HG03025 (cell line): ENCODE data around the gene CACNA1B.

Source experiments
- ATAC-seq: cut with Tn5 transposase; IDR thresholded peaks from one replicate; pipeline ENCODE4 v1.9.1; 2021; ENCODE audit warnings: mild to moderate bottlenecking, moderate library complexity; ENCODE audit not compliant: unreplicated experiment, low FRiP score

The CACNA1B gene

DNA sequence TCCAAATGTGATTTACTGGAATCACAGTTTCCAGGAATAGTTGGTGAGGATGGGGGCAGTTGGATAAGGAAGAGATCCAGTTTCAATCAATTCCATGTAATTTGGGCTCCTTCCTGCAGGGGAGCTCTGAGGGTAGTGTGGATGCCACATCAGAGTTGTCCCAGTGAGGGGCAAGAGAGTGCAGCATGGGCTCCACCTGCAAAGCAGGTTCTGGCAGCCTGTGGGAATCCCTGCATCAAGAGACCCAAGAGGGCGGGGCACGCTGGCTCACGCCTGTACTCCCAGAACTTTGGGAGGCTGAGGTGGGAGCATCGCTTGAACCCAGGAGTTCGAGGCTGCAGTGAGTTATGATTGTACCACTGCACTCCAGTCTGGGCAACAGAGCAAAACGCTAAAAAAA, 188.5 kb downstream of the CACNA1B start:
- ATAC-seq: no peak

DNA sequence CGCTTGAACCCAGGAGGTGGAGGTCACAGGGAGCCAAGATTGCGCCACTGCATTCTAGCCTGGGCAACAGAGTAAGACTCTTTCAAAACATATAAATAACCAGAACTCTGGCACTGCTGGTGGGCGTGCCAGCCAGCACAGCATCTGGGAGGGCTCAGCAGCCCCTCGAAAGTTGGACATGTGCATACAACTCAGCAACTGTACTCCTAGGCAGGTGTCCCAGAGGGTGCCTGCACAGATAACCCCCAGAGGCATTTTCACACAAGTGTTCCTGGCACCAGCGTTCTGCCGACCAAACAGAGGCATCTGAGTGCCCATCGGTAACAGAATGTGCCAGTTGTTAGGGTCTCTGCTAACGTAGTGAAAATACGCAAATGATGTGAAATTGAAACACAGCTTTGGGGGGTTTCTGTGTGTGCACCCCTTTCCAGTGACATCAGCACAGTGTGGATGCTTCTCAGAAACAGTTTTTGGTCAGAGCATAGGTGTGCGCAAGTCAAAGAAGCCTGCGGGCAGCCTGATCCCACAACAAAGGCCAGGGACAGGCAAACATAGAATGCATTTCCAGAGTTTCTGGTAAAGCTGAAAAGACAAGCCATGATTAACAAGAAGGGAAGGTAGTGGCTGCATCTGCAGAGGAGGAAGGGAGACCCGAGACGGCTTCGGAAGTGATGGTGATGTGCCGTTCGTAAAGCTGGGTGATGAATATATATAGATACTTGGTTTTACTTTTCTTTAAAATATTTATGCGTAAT, 190.2 kb downstream of the CACNA1B start:
- no peak for ATAC-seq

DNA sequence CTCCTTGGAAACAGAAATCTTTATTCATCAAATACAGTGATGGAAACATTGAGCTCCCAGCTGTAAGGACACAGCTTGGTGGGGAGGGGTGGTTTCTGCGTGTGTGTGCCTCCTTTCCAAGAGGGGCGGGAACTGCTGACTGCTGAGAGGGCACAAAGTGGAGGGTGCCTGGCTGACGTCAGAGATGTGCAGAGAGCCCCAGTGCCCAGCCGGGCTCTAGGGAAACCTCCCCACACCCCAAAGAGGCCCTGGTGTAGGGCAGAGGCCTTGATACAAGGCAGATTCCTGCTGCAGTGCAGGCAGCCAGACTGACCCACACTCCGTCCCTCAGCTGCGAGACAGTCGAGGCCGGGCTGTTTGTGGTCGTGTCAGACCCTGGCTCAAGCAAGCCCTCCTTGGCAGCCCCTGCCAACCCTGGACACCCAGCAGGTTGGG, 191.0 kb downstream of the CACNA1B start:
- ATAC-seq: no peak

DNA sequence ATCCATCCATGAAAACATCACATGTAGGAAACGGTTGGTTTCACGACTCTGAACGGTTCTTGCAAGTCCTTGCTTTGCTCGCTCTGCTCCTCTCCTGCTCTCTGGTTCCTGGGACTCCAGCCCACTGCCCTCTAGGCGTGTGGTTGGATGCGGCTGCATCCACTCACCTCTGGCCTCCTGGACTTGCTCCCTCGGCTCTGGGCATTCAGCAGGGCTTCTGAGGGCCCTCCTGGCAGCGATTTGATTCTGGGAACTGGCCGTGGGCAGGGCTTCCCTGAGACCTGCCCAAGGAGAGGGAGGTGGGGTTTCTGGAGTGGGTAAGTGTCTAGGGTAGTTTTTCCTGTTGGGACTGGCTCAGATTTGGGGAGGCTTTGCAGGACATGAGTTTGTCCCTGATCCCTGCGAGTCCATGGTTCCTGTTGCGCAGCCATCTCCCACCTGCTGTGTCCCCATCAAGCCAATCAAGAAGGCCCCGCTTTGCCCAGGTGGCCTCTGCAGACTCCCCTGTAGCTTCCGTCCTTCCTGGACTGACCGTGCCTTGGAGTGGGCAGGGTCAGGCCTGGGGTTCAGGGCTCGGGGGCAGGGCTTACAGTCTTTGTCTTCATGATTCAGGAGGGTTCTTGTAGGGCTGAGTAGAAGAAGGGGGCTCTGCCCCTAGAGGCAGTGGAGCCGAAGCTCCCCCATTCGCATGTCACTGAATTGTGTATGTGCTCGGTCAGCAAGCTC, 192.3 kb downstream of the CACNA1B start:
- no peak for ATAC-seq

DNA sequence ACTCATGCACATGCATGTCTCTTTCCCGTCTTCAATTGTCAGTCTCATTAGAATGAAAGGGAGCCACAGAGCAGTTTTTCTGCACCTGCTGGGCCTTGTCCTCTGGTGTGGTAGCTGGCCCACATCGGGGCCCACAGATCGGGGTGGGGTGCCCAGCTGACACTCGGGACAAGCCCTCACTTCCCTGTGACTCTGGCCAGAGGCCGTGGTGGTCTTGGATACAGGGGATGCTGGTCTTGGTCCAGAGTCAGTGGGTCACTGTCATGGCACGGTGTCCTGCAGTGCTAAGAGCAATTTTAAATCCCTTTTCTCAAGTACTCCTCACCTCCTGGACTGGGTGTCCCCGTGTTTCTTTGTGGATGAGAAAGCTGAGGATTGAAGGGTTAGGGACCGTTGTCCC, 193.2 kb downstream of the CACNA1B start:
- ATAC-seq: no peak

DNA sequence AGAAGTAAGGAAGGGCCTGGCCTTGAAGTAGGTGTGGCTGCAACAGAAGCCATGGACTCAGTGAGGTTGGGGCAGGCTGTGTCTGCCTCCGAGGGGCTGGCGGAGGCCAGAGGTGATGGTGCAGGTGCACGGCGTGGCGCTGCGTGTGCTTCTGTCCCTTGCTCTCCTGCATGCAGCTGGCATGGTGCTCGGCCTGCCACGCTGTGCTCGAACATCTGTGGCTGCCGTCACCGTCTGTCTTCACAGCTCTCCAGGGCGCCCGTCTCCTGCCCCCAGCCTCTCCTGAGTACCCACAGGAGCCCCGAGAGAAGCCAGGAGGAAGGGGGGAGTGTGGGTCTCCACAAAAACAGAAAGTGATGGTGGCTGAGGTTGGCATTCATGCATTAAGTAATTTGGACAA, 193.7 kb downstream of the CACNA1B start:
- ATAC-seq: no peak

DNA sequence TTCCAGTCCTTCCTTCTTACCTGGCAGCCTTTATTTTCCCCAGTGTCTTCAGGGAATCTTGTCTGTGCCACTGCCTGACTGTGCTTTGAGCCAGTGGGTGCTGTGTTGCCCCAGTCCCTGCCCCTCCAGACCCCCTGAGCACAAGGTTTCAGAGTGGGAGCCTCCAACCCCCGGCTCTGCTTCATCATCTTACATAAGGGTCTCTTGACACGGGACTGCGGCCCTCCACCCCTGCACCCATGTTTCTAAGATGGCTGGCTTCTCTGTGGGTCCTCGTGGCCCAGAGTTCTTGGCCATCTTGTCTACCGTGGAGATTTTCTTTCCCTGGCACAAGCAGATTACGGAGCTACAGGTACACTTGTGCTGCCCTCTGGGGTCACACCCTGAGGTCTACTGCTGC, 194.1 kb downstream of the CACNA1B start:
- ATAC-seq: no peak

DNA sequence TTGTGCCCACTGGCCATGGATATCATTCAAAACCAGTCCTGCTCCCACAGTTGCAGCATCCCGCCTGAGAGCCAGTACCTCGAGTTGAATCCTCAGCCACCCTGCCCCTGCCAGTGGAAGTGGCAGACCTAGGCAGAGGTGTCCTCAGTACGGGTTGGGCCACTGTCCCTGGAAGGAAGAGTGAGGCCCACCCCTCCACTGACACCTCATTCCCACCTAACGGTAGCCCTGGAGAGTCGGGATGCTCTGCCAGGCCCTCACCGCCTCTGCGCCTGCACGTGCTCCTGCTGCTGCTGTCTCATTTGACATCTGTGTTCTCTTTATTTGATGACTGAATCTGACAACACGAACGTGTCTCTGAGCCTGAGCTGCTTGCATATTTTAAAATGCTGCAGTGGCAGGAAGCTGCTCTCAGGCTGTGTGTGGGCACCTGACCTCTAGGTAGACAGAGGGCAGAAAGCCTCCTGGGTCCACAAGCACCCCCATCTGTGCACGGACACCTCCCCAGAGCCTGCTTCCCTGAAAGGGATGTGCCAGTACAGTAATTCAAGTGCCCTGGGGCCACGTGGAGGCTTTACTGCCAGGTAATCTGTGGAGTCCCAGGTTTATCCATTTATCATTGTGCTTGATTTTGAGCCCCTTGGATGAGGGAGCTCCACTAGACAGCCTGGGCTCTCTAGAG, 194.7 kb downstream of the CACNA1B start:
- no peak for ATAC-seq

DNA sequence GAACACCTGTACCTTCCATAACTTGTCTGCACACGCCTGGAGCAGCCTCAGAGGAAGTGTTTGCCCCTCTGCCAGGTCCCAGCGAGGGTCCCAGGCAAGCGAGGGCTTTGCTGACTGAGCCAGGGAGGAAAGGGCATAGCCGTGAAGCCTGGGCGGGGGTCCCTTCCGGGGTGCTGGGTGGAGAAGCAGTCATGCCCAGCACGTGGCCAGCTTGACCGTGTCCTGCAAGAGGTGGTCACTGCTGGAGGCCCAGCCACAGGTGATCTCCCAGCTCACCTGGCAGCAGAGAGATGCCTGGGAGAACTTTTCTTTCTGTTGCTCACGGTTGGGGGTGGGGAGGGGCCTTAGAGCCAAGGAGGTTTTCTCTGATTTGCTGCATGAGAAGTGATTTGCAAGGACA, 195.3 kb downstream of the CACNA1B start:
- ATAC-seq: no peak

DNA sequence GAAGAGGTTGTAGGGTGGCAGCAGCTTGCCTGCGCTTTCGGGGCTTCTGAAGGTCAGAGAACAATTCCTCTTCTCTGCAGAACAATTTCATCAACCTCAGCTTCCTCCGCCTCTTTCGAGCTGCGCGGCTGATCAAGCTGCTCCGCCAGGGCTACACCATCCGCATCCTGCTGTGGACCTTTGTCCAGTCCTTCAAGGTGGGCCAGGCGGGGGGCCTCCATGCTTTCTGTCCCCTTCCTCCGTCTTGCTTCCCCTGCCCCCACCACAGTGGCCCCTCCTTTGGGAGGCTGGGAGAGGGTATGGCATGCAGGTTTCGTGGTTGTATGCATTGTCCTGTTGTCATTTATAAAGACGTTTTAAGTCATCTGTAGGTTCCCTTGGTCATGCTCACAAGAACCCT, 195.8 kb downstream of the CACNA1B start:
- no peak for ATAC-seq

DNA sequence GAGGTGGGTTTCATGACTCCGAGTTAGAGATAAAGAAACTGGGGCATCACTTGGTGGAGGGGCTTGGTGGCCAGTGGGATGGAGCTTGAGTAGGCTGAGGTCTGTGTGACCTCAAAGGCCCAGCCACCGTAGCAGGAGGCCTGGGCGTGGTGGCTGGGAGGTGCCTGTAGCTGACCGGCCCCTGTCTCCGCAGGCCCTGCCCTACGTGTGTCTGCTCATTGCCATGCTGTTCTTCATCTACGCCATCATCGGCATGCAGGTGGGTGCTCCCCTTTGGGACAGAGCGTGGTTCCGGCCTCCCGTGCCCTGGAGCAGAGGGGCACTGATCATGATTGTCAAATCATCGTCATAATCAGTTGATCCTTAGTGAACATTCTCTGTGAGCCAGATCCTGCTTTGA, 196.2 kb downstream of the CACNA1B start:
- no peak for ATAC-seq

DNA sequence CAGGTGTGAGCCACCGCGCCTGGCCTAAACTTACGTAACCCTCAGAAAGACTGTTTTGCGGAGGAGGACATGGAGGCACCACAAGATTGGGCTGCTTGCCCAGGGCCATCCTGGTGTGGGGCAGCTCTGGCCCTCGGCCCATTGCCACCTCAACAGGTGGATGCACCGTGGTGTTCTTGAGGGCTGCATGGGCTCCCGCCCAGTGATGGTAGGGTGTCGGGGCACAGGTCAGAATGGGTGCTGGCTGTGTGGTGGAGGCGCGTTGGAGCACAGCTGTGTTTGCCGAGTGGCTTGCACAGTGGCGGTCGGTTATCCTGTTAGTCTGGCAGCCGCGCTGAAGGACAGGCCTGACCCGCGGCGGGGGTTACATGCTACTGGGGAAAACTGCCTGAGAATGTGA, 196.9 kb downstream of the CACNA1B start:
- no peak for ATAC-seq

DNA sequence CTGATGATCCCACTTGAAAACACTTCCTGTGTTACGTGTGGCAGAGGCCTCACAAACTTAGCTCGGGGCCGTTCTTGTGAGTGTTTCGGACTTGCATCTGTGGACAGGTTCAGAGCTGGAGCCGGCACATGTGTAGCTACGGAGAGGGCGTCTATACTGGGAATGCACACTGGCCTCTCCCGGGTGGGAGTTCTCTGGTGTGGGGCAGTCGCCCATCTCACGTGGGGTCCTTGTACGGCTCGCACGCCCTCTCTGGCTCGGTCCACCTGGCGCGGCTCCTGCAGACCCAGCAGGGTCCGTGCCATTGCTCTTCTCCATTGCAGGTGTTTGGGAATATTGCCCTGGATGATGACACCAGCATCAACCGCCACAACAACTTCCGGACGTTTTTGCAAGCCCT, 197.9 kb downstream of the CACNA1B start:
- no peak for ATAC-seq

DNA sequence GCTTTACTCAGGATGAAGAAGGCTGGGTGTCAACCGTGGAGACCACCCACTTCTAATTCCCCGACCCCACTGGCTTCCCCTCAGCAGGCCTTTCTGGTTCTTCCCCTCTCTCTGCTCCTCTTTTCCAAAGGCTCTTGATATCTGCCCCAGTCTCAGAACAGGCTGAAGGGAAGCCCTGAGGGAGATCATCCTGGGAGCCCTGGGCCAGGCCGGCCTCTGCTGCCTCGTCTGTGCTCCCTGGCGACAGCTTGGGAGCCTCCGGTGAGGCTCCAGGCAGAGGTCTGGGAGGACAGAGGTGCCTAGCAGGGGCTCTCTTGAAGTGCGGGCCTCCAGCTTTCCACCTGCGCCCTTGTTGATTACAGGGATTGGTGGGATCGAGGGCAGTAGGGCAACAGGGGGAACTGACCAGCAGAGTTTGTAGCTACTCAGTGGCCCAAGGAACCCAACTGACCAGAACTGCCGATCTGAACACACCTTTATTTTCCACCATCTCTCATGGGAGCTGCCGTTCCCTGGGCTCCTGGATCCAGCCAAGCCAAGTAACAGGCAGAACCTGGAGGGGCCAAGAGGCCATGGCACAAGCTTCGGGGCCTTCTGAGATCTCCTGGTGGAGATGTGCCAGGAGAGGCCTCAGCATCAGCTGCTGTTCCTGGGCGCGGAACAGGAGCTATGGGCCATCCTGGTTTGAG, 198.5 kb downstream of the CACNA1B start:
- no peak for ATAC-seq

DNA sequence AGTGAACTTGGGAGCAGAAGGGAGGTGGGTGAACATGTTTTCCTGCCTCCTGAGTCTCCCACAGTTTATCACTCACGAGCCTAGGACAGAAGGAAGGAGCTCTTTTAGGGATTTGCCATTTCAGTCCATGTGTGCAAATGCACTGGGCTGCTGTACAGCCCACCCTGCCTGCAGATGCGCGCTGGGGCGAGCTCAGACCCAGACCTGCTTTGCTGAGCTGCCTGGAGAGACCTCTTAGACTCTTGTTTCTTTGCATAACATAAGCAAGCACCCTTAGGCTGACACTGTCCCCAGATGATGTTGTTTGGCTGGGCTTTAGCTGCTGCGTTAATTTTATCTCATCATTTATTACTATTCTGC, 199.0 kb downstream of the CACNA1B start:
- no peak for ATAC-seq

DNA sequence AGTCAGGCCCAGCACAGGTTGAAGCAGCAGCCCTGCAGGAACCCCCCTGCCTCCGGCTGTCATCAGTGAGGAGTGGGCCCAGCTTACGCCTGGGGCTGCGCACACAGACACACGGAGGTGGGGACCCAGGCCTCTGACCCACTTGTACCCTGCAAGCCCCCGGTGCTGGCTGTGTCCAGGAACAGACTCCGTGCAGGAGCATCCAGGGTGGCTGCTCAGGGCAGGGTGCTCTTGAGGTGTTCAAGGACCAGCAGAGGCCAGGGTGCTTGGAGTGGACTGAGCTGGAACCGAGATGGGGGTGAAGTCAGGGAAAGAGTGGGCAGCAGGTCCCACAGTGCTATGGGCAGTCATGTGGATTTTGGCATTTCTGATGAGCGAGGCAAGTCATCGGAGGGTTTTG, 199.5 kb downstream of the CACNA1B start:
- no peak for ATAC-seq

DNA sequence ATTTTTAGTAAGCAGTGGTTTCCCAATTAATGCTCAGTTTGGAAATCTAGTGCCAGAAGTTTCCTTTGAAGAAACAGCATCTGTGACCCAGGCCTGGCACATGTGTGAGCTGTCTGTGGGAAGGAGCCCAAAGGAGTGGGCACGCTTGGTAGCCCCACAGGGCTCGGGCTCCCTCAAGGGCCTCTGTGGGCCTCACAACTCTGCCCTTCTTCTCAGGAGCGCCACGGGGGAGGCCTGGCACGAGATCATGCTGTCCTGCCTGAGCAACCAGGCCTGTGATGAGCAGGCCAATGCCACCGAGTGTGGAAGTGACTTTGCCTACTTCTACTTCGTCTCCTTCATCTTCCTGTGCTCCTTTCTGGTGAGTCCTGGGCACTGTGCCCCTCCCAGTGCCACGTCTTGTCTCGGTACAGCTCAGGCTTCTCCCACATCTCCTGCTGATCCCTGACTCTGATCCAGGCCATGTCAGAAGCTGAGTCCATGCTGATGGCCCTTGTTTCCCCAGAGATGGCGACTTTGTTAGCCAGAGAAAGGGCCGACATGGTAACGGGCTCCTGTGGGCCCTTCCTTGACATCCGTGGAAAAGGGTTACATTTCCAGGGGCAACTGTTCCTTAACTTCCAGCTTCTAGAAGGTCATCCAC, 200.4 kb downstream of the CACNA1B start:
- ATAC-seq: no peak

DNA sequence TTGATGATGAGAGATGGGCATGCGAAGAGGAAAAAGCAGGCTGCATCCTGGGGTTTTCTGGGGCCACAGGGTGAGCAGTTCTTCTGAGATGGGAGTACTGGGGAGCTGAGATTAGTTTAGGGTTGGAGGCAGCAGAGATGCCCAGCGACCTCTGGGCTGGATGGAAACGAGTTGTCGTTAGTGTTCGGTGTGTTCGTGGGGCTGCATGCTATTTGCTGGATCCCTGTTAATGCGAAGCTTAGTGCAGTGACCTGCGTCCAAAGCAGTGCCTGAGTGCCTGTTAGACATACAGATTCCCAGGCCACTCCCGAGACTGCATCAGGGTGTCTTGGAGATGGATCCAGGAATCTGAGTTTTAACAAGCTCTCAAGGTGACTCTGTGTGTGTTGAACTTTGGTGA, 201.3 kb downstream of the CACNA1B start:
- no peak for ATAC-seq

DNA sequence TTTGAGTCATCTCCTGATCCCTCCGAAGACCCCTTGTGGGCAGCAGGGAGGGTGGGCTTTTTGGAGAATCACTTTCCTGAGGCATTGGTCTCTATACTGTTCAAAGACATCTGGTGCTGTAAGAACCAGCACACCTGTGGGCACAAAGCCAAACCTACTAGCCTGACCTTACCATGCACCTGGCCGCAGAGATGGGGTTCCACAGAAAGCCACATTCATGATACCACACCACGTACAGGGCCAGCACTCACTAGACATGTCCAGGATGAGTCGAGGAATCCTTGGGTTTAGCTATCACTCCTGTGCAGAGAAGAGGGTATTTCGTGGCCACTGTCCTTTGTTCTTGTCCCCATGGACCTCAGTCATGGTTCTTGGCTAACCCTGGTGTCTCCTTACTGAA, 203.4 kb downstream of the CACNA1B start:
- no peak for ATAC-seq

DNA sequence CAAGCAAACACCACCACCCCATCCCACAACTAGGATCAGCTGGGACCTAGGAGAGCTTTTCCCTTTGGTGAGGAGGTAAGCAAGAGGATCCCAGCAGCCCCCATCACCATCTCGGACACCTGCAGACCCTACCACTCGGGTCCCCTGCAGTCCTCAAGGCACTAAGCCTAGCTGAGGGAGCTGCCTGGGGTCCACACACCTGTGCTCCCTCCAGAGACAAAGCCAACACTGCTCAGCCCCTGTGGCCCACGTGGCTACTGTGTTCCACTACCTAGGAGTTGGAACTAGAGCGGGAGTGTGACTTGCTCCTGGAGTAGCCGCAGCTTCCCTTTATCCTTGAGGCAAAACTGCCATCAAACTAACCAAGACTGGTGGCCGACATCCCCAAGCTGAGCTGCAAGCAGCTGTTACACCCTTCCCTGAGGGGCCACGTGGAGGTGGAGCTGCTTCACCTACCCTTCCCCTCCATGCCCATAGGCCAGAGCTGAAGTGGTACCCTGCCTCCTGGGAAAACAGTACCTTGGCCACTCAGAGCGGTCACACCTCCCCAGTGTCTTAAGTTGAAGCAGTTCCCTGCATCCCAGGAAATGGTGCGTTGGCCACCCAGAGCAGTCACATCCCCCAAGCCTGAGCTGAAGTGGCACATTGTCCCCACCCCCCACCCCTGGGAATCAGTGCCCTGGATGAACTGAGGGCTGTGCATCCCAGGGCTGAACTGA, 205.5 kb downstream of the CACNA1B start:
- ATAC-seq: no peak
